IMR-90 (cell line): ENCODE measurements around the gene NCKIPSD. TPM values are rescaled to one million over a fixed set of nuclear protein-coding genes. Genes with fewer than 3 reads are reported as not detected.

Source experiments
- ATAC-seq: fragments of 200-7000 bp; cut with Tn5 transposase; 2 replicates; pipeline ENCODE4 v1.9.1; 2020; ENCODE audit warnings: low read depth, mild to moderate bottlenecking, moderate library complexity
- BruUV-seq: library from RNA; stranded (reverse); fragments of 400-500 nt; replicated peaks from 2 replicates; lab custom pipeline; 2021; lab: Mats Ljungman, UMichigan
- CTCF ChIA-PET: fragments of 300-600 bp; formaldehyde crosslinking; extraction: SDS; loops from one replicate; lab custom pipeline; 2021; ENCODE audit warnings: antibody characterized with exemption; lab: Yijun Ruan, JAX
- POLR2A ChIA-PET: fragments of 300-600 bp; sonication (Branson Sonifier 250); formaldehyde crosslinking; loops from one replicate; lab custom pipeline; 2022; ENCODE audit warnings: antibody characterized with exemption; ENCODE audit not compliant: unreplicated experiment; lab: Charles Lee
- DNase-seq: peaks from one replicate; pipeline ENCODE4 v3.0.0; 2013
- H2AFZ ChIP-seq: replicated peaks from 2 replicates; pipeline ENCODE3; 2013; ENCODE audit warnings: low read length, mild to moderate bottlenecking; ENCODE audit not compliant: poor library complexity
- H2AK5ac ChIP-seq: 2 replicates; pipeline ENCODE4 v1.6.1; 2013; ENCODE audit warnings: low read depth, low read length, inconsistent platforms
- H2AK9ac ChIP-seq: replicated peaks from 2 replicates; pipeline ENCODE3; 2013; ENCODE audit warnings: mild to moderate bottlenecking, low read depth, low read length, moderate library complexity; ENCODE audit not compliant: poor library complexity
- H2BK120ac ChIP-seq: 2 replicates; pipeline ENCODE4 v1.6.1; 2013; ENCODE audit warnings: low read depth, low read length, inconsistent platforms
- H2BK15ac ChIP-seq: 3 replicates; pipeline ENCODE4 v1.6.1; 2013; ENCODE audit warnings: low read depth, low read length, inconsistent platforms
- H2BK20ac ChIP-seq: 2 replicates; pipeline ENCODE4 v1.6.1; 2013; ENCODE audit warnings: low read depth, mild to moderate bottlenecking, inconsistent platforms, low read length, moderate library complexity
- H2BK5ac ChIP-seq: 2 replicates; pipeline ENCODE4 v1.6.1; 2013; ENCODE audit warnings: mild to moderate bottlenecking, low read depth, low read length, inconsistent platforms; ENCODE audit not compliant: poor library complexity, severe bottlenecking
- H3K14ac ChIP-seq: replicated peaks from 2 replicates; pipeline ENCODE4 v1.6.1; 2013; ENCODE audit warnings: low read depth, low read length, inconsistent platforms
- H3K18ac ChIP-seq: 2 replicates; pipeline ENCODE4 v1.6.1; 2013; ENCODE audit warnings: low read depth, low read length, control low read depth
- H3K23ac ChIP-seq: 2 replicates; pipeline ENCODE4 v1.6.1; 2013; ENCODE audit warnings: low read depth, low read length, inconsistent platforms
- H3K27ac ChIP-seq: 2 replicates; pipeline ENCODE4 v1.5.1; 2013; ENCODE audit warnings: mild to moderate bottlenecking, control low read depth, low read length; ENCODE audit not compliant: insufficient read depth
- H3K27me3 ChIP-seq: 2 replicates; pipeline ENCODE4 v1.6.1; 2013; ENCODE audit warnings: low read length; ENCODE audit not compliant: control insufficient read depth, insufficient read depth
- H3K36me3 ChIP-seq: 2 replicates; pipeline ENCODE4 v1.6.1; 2013; ENCODE audit warnings: low read length, mixed read lengths; ENCODE audit not compliant: control insufficient read depth, insufficient read depth
- H3K4ac ChIP-seq: 2 replicates; pipeline ENCODE4 v1.6.1; 2013; ENCODE audit warnings: low read depth, low read length, inconsistent platforms
- H3K4me1 ChIP-seq: 2 replicates; pipeline ENCODE4 v1.6.1; 2013; ENCODE audit warnings: low read length, mixed read lengths; ENCODE audit not compliant: control insufficient read depth, insufficient read depth
- H3K4me2 ChIP-seq: 2 replicates; pipeline ENCODE4 v1.6.1; 2013; ENCODE audit warnings: low read depth, mild to moderate bottlenecking, control low read depth, low read length, moderate library complexity
- H3K4me3 ChIP-seq: 2 replicates; pipeline ENCODE4 v1.5.1; 2013; ENCODE audit warnings: low read depth, mild to moderate bottlenecking, control low read depth, low read length, moderate library complexity; ENCODE audit not compliant: insufficient read depth
- H3K56ac ChIP-seq: 2 replicates; pipeline ENCODE4 v1.6.1; 2013; ENCODE audit warnings: low read length, inconsistent platforms; ENCODE audit not compliant: insufficient read depth; ENCODE audit errors: extremely low read depth
- H3K79me1 ChIP-seq, 2 experiments: 2 replicates each; pipeline ENCODE4 v1.6.1; 2013; ENCODE audit warnings: low read length in 2 of 2, inconsistent platforms in 1 of 2, low read depth in 1 of 2
- H3K9ac ChIP-seq: 2 replicates; pipeline ENCODE4 v1.6.1; 2013; ENCODE audit warnings: low read depth, low read length, control low read depth
- H3K9me1 ChIP-seq: 2 replicates; pipeline ENCODE4 v1.6.1; 2013; ENCODE audit warnings: low read length, inconsistent platforms; ENCODE audit not compliant: insufficient read depth
- H3K9me3 ChIP-seq: 2 replicates; pipeline ENCODE4 v1.6.1; 2013; ENCODE audit warnings: low read length; ENCODE audit not compliant: control insufficient read depth, insufficient read depth
- H4K20me1 ChIP-seq: 2 replicates; pipeline ENCODE4 v1.6.1; 2013; ENCODE audit warnings: low read length, inconsistent platforms; ENCODE audit not compliant: insufficient read depth
- H4K5ac ChIP-seq: 2 replicates; pipeline ENCODE4 v1.6.1; 2013; ENCODE audit warnings: mild to moderate bottlenecking, low read depth, low read length, control low read depth
- H4K8ac ChIP-seq, 2 experiments: 2 replicates each; pipeline ENCODE4 v1.6.1; 2013; ENCODE audit warnings: low read depth in 2 of 2, low read length in 2 of 2, control low read depth in 1 of 2, inconsistent platforms in 1 of 2
- H4K91ac ChIP-seq: 2 replicates; pipeline ENCODE4 v1.6.1; 2013; ENCODE audit warnings: low read depth, low read length, inconsistent platforms; ENCODE audit not compliant: insufficient read depth
- CHD1 ChIP-seq: IDR thresholded peaks from 2 replicates; pipeline ENCODE4 v1.6.1; 2012; ENCODE audit warnings: low read depth, low read length, improper control_type of control experiment
- MXI1 ChIP-seq: IDR thresholded peaks from 2 replicates; pipeline ENCODE4 v1.6.1; 2012; ENCODE audit warnings: low read depth, mild to moderate bottlenecking, low read length, moderate library complexity, borderline replicate concordance
- POLR2A ChIP-seq: IDR thresholded peaks from 2 replicates; pipeline ENCODE4 v1.6.1; 2012; ENCODE audit warnings: mild to moderate bottlenecking, low read depth, low read length
- WGBS, 2 experiments: methylation state at CpG; one replicate each; pipeline versions ENCODE4 v1.1.5 to v1.1.7; 2013; ENCODE audit warnings: missing lambda C conversion rate in 2 of 2; ENCODE audit not compliant: insufficient read length in 1 of 2; ENCODE audit errors: extremely low coverage in 2 of 2; 5-methylcytosine and 5-hydroxymethylcytosine counted together
- dilution Hi-C: fragments of 300-500 bp; cut with HindIII; formaldehyde crosslinking; loops from one replicate; pipeline ENCODE4 v1.14.3; 2018; ENCODE audit warnings: low sequenced_read_pairs; ENCODE audit not compliant: unreplicated experiment
- in situ Hi-C: fragments of 300-500 bp; cut with MboI; formaldehyde crosslinking; loops from 3 replicates; pipeline ENCODE4 v1.14.3; 2019; ENCODE audit warnings: low sequenced_read_pairs, inconsistent platforms, mixed read lengths
- intact Hi-C: fragments of 100-400 bp; cut with micrococcal nuclease; formaldehyde crosslinking; loops from 2 replicates; pipeline ENCODE4 v1.10.0; 2022
- polyA plus RNA-seq, 3 experiments: library from polyadenylated mRNA; depleted of rRNA; stranded (reverse); fragments of >200 nt; gene quantifications; 2 replicates each; pipeline ENCODE4 v1.2.3, GENCODE V29; 2012; ENCODE audit warnings: low replicate concordance in 1 of 3
- total RNA-seq: library from RNA; depleted of rRNA; stranded (reverse); fragments of >200 nt; gene quantifications from 2 replicates; pipeline ENCODE4 v1.2.3, GENCODE V29; 2012

Gene NCKIPSD
- total and polyA plus RNA-seq, 2 of the 4 experiments (the other 2 are of a cell fraction) = 21.0 to 38.3 TPM

- Histone ChIP-seq H2AFZ (no peak overlapping the region), H3K56ac (no peak overlapping the region), H3K4ac (no peak overlapping the region), H3K79me1 (peaks cover 44 to 85% of the 10 kb centered on the region in 2 experiments), H3K4me3 (no peak overlapping the region), H3K23ac (no peak overlapping the region), H3K14ac (no peak overlapping the region), H2BK15ac (no peak overlapping the region), H3K18ac (no peak overlapping the region), H4K5ac (no peak overlapping the region), H3K4me2 (no peak overlapping the region), H2AK9ac (no peak overlapping the region), H3K4me1 (peaks cover 42% of the 10 kb centered on the region), H4K8ac (no peak overlapping the region), H4K20me1 (peaks cover 48% of the 10 kb centered on the region), H3K36me3 (peaks cover 49% of the 10 kb centered on the region), H3K9me3 (no peaks in the 10 kb centered on the region), H3K9ac (no peak overlapping the region), H4K91ac (no peak overlapping the region; the same call in 1 of the 2 replicates), H2BK5ac (peak overlapping the region; percentile 40), H2AK5ac (peak overlapping the region; percentile 59; the same call in 1 of the 2 replicates), H3K9me1 (peaks cover 32% of the 10 kb centered on the region), H3K27me3 (no peaks in the 10 kb centered on the region), H2BK20ac (no peak overlapping the region), H2BK120ac (no peak overlapping the region), H3K27ac (peak overlapping the region; percentile 58; the same call in 1 of the 2 replicates)
- dilution Hi-C loops (no loop called here), in situ Hi-C loops (no loop called here), intact Hi-C loops (loop anchor here (5.0 kb wide), 1 partner anchor 221 kb away; a partner anchor contains a TSS)
- ChIA-PET POLR2A (no interaction called here), CTCF (interaction anchor here (1.1 to 1.3 kb wide), 2 partner anchors 10 to 51 kb away, joined by 3 to 5 read pairs; no protein-coding TSS in a partner anchor)
- no peak for ATAC-seq
- DNase-seq = no peak
- TF ChIP-seq MXI1 (no peak), CHD1 (no peak), POLR2A (no peak)
- no CpG with 5 or more reads among the region's 3 CpGs for WGBS, 2 experiments
- no TSS peak for BruUV-seq
Measured at GRCh38 chr3:48688737-48689075, 3.0 kb upstream of the NCKIPSD start.
